ENCODE results near the gene SLBP.

The SLBP gene

DNA sequence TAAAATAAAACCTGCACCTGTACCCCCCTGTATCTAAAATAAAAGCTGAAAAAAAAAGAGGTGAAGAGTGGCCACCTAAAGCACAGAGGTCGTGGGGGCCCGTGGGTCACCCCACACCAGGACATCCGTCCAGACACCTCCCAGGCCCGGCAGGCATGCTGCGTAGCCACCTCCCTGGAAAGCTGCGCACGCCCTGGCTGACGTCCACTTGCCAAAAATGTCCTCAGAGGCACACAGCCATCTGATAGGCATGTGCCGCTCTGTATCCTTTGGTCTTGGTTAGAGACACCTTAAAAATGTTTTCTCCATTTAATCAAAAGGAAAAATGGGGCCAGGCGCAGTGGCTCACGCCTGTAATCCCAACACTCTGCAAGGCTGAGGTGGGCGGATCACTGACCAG lies 45.7 kb downstream of the SLBP start:
- H3K4ac ChIP-seq (ENCODE audit: low read depth, low read length): no peak overlapping the region
- H4K8ac ChIP-seq (ENCODE audit: low read depth, low read length): no peak overlapping the region
- no peaks in the 10 kb centered on the region for H3K79me2 ChIP-seq (ENCODE audit: control insufficient read depth, insufficient read depth, low read length, poor library complexity)
- no peaks in the 10 kb centered on the region for H3K79me1 ChIP-seq (ENCODE audit: low read length)
- no peak overlapping the region for H2AFZ ChIP-seq (ENCODE audit: insufficient read depth, low read length, poor library complexity)
- H4K12ac ChIP-seq (ENCODE audit: low read depth, low read length): no peak overlapping the region
- no peak overlapping the region for H2BK120ac ChIP-seq (ENCODE audit: insufficient read depth, low read length, poor library complexity)
- H3K9ac ChIP-seq (ENCODE audit: low read length): no peak overlapping the region
- no peak overlapping the region for H3K18ac ChIP-seq (ENCODE audit: low read length)
- H3K27me3 ChIP-seq (ENCODE audit: insufficient read depth, low read length): no peaks in the 10 kb centered on the region
- H3K9me3 ChIP-seq (ENCODE audit: insufficient read depth, low read depth, low read length): no peaks in the 10 kb centered on the region
- no peaks in the 10 kb centered on the region for H3K36me3 ChIP-seq (ENCODE audit: control insufficient read depth in 1 of 2, insufficient read depth in 2 of 2, low read length in 2 of 2)
- no peak overlapping the region for H2BK5ac ChIP-seq (ENCODE audit: low read depth, low read length, poor library complexity)
- DNase-seq: peak in 1 of 2 donors; percentile 11
- no peak overlapping the region for H3K23ac ChIP-seq (ENCODE audit: low read length)
- H3K4me3 ChIP-seq (ENCODE audit: low read depth, low read length): no peak overlapping the region
- H4K91ac ChIP-seq (ENCODE audit: low read depth, low read length): no peak overlapping the region
- H3K14ac ChIP-seq (ENCODE audit: low read length): no peak overlapping the region
- peaks cover 0 to 2% of the 10 kb centered on the region in 2 experiments for H3K4me1 ChIP-seq (ENCODE audit: control insufficient read depth in 1 of 2, insufficient read depth in 2 of 2, low read length in 2 of 2)
- no peak overlapping the region for H2AK5ac ChIP-seq (ENCODE audit: low read length)
- no peak overlapping the region for H3K27ac ChIP-seq (ENCODE audit: low read depth, low read length)
- WGBS (ENCODE audit: extremely low coverage, insufficient coverage, insufficient read length): no CpG with 5 or more reads among the region's 12 CpGs
- H2BK12ac ChIP-seq (ENCODE audit: low read length): no peak overlapping the region
- no peak overlapping the region for H3K4me2 ChIP-seq (ENCODE audit: low read length)

DNA sequence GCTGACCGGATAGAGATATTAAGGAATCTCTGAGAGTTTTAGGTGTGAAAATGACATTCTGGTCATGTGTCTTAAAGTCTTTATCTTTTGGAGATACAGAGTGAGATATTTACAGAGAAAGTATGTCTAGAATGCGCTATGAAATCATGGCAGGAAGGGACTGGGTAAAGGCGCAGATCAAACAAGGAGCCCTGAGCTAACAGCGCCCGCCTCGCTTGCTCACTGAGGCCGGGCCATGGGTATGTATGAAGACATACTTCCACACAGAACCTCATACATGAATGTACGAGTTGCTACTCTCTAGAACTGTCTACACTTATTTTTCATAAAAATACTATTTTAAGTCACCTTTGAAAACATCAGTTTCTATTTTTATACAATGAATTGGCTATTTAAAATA lies 48.0 kb downstream of the SLBP start:
- Histone ChIP-seq H2BK120ac (ENCODE audit: insufficient read depth, low read length, poor library complexity) (no peak overlapping the region), H3K79me2 (ENCODE audit: control insufficient read depth, insufficient read depth, low read length, poor library complexity) (no peaks in the 10 kb centered on the region), H4K8ac (ENCODE audit: low read depth, low read length) (no peak overlapping the region), H3K4me2 (ENCODE audit: low read length) (no peak overlapping the region), H3K79me1 (ENCODE audit: low read length) (no peaks in the 10 kb centered on the region), H3K27ac (ENCODE audit: low read depth, low read length) (no peak overlapping the region), H3K9me3 (ENCODE audit: insufficient read depth, low read depth, low read length) (no peaks in the 10 kb centered on the region), H3K9ac (ENCODE audit: low read length) (no peak overlapping the region), H2BK12ac (ENCODE audit: low read length) (no peak overlapping the region), H2BK5ac (ENCODE audit: low read depth, low read length, poor library complexity) (no peak overlapping the region), H3K4me3 (ENCODE audit: low read depth, low read length) (no peak overlapping the region), H4K12ac (ENCODE audit: low read depth, low read length) (no peak overlapping the region), H2AK5ac (ENCODE audit: low read length) (no peak overlapping the region), H3K36me3 (ENCODE audit: control insufficient read depth in 1 of 2, insufficient read depth in 2 of 2, low read length in 2 of 2) (no peaks in the 10 kb centered on the region), H3K14ac (ENCODE audit: low read length) (no peak overlapping the region), H3K18ac (ENCODE audit: low read length) (no peak overlapping the region), H3K27me3 (ENCODE audit: insufficient read depth, low read length) (no peaks in the 10 kb centered on the region), H2AFZ (ENCODE audit: insufficient read depth, low read length, poor library complexity) (no peak overlapping the region), H3K4ac (ENCODE audit: low read depth, low read length) (no peak overlapping the region), H3K23ac (ENCODE audit: low read length) (no peak overlapping the region), H3K4me1 (ENCODE audit: control insufficient read depth in 1 of 2, insufficient read depth in 2 of 2, low read length in 2 of 2) (peaks cover 0 to 2% of the 10 kb centered on the region in 2 experiments), H4K91ac (ENCODE audit: low read depth, low read length) (no peak overlapping the region)
- no CpG with 5 or more reads among the region's 8 CpGs for WGBS (ENCODE audit: extremely low coverage, insufficient coverage, insufficient read length)
- peak; percentile 60 to 81 for DNase-seq

DNA sequence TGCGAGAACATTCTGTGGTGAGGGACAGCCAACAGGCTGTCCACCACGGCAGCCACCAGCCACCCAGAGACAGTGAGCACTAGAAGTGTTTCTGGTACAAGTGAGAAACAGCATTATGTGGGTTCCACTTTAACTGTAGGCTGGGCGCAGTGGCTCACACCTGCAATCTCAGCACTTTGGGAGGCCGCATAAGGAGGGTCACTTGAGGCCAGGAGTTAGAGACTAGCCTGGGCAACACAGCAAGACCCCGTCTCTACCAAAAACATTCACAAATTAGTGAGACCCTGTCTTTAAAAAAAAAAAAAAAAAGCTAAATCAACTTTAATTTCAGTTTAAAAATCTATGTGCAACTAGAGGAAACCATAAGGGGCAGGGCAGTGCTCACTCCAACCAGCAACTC lies 48.6 kb downstream of the SLBP start:
- WGBS (ENCODE audit: extremely low coverage, insufficient coverage, insufficient read length): no CpG with 5 or more reads among the region's 5 CpGs
- Histone ChIP-seq H2AK5ac (ENCODE audit: low read length) (no peak overlapping the region), H3K79me1 (ENCODE audit: low read length) (no peaks in the 10 kb centered on the region), H3K18ac (ENCODE audit: low read length) (no peak overlapping the region), H2BK12ac (ENCODE audit: low read length) (no peak overlapping the region), H3K4me1 (ENCODE audit: control insufficient read depth in 1 of 2, insufficient read depth in 2 of 2, low read length in 2 of 2) (peaks cover 0 to 2% of the 10 kb centered on the region in 2 experiments), H2BK5ac (ENCODE audit: low read depth, low read length, poor library complexity) (no peak overlapping the region), H4K12ac (ENCODE audit: low read depth, low read length) (no peak overlapping the region), H4K8ac (ENCODE audit: low read depth, low read length) (no peak overlapping the region), H3K79me2 (ENCODE audit: control insufficient read depth, insufficient read depth, low read length, poor library complexity) (no peaks in the 10 kb centered on the region), H3K9me3 (ENCODE audit: insufficient read depth, low read depth, low read length) (no peaks in the 10 kb centered on the region), H3K14ac (ENCODE audit: low read length) (no peak overlapping the region), H3K4me2 (ENCODE audit: low read length) (no peak overlapping the region), H2AFZ (ENCODE audit: insufficient read depth, low read length, poor library complexity) (no peak overlapping the region), H3K4ac (ENCODE audit: low read depth, low read length) (no peak overlapping the region), H3K23ac (ENCODE audit: low read length) (no peak overlapping the region), H3K9ac (ENCODE audit: low read length) (peak overlapping the region; percentile 50), H3K27ac (ENCODE audit: low read depth, low read length) (no peak overlapping the region), H2BK120ac (ENCODE audit: insufficient read depth, low read length, poor library complexity) (no peak overlapping the region), H3K36me3 (ENCODE audit: control insufficient read depth in 1 of 2, insufficient read depth in 2 of 2, low read length in 2 of 2) (no peaks in the 10 kb centered on the region), H3K4me3 (ENCODE audit: low read depth, low read length) (no peak overlapping the region), H3K27me3 (ENCODE audit: insufficient read depth, low read length) (no peaks in the 10 kb centered on the region), H4K91ac (ENCODE audit: low read depth, low read length) (no peak overlapping the region)
- no peak for DNase-seq

GRCh38 chr4:1661695-1662094 lies 50.4 kb downstream of the SLBP start:
- WGBS (ENCODE audit: extremely low coverage, insufficient coverage, insufficient read length): no CpG with 5 or more reads among the region's 14 CpGs
- no peak overlapping the region for H4K12ac ChIP-seq (ENCODE audit: low read depth, low read length)
- no peak overlapping the region for H3K23ac ChIP-seq (ENCODE audit: low read length)
- no peaks in the 10 kb centered on the region for H3K79me2 ChIP-seq (ENCODE audit: control insufficient read depth, insufficient read depth, low read length, poor library complexity)
- no peaks in the 10 kb centered on the region for H3K36me3 ChIP-seq (ENCODE audit: control insufficient read depth in 1 of 2, insufficient read depth in 2 of 2, low read length in 2 of 2)
- DNase-seq: no peak
- no peak overlapping the region for H3K18ac ChIP-seq (ENCODE audit: low read length)
- H3K9ac ChIP-seq (ENCODE audit: low read length): no peak overlapping the region
- no peak overlapping the region for H2AK5ac ChIP-seq (ENCODE audit: low read length)
- no peak overlapping the region for H3K4me3 ChIP-seq (ENCODE audit: low read depth, low read length)
- no peak overlapping the region for H3K4me2 ChIP-seq (ENCODE audit: low read length)
- H2AFZ ChIP-seq (ENCODE audit: insufficient read depth, low read length, poor library complexity): no peak overlapping the region
- no peak overlapping the region for H4K8ac ChIP-seq (ENCODE audit: low read depth, low read length)
- no peaks in the 10 kb centered on the region for H3K4me1 ChIP-seq (ENCODE audit: control insufficient read depth in 1 of 2, insufficient read depth in 2 of 2, low read length in 2 of 2)
- H3K14ac ChIP-seq (ENCODE audit: low read length): no peak overlapping the region
- H3K4ac ChIP-seq (ENCODE audit: low read depth, low read length): no peak overlapping the region
- H3K9me3 ChIP-seq (ENCODE audit: insufficient read depth, low read depth, low read length): no peaks in the 10 kb centered on the region
- no peak overlapping the region for H3K27ac ChIP-seq (ENCODE audit: low read depth, low read length)
- H2BK12ac ChIP-seq (ENCODE audit: low read length): no peak overlapping the region
- H4K91ac ChIP-seq (ENCODE audit: low read depth, low read length): no peak overlapping the region
- no peaks in the 10 kb centered on the region for H3K27me3 ChIP-seq (ENCODE audit: insufficient read depth, low read length)
- H3K79me1 ChIP-seq (ENCODE audit: low read length): no peaks in the 10 kb centered on the region
- no peak overlapping the region for H2BK5ac ChIP-seq (ENCODE audit: low read depth, low read length, poor library complexity)
- H2BK120ac ChIP-seq (ENCODE audit: insufficient read depth, low read length, poor library complexity): no peak overlapping the region
